Uterus (tissue), 4 donors: ENCODE data around the gene VPS4A. TPM values are rescaled to one million over a fixed set of nuclear protein-coding genes. Genes with fewer than 3 reads are reported as not detected.

Experiments
- DNase-seq, 2 donors: peaks; one replicate each; pipeline ENCODE4 v3.0.0-alpha.2; 2019 to 2020
- H3K27ac ChIP-seq, 2 donors: fragments of 200-600 bp; sonication (generic); 1 replicate in 1 of 2; 2 replicates in 1 of 2; pipeline ENCODE4 v1.5.1; 2016 to 2018
- H3K27me3 ChIP-seq, 2 donors: fragments of 200-600 bp; sonication (generic); one replicate each; pipeline ENCODE4 v1.5.1; 2018 to 2019; ENCODE audit warnings: control low read depth in 1 of 2
- H3K36me3 ChIP-seq, 2 donors: fragments of 200-600 bp; sonication (generic); one replicate each; pipeline ENCODE4 v1.5.1; 2019; ENCODE audit warnings: control low read depth in 1 of 2
- H3K4me1 ChIP-seq, 2 donors: fragments of 200-600 bp; sonication (generic); one replicate each; pipeline ENCODE4 v1.5.1; 2018 to 2019; ENCODE audit warnings: control low read depth in 1 of 2
- H3K4me3 ChIP-seq, 2 donors: fragments of 200-600 bp; sonication (generic); 1 replicate in 1 of 2; 2 replicates in 1 of 2; pipeline ENCODE4 v1.5.1; 2018 to 2019; ENCODE audit warnings: mild to moderate bottlenecking in 1 of 2
- H3K9me3 ChIP-seq, 2 donors: fragments of 200-600 bp; sonication (generic); one replicate each; pipeline ENCODE4 v1.5.1; 2019; ENCODE audit warnings: control low read depth in 1 of 2
- CTCF ChIP-seq, 4 experiments: fragments of 200-600 bp in 2 of 4; fragments of 450-650 bp in 2 of 4; sonication (generic) in 2 of 4; IDR thresholded peaks; one replicate each; pipeline ENCODE4 v1.5.1; 2016 to 2019; ENCODE audit warnings: antibody characterized with exemption in 4 of 4, mild to moderate bottlenecking in 2 of 4, moderate library complexity in 1 of 4
- POLR2A ChIP-seq, 2 donors: fragments of 450-650 bp; IDR thresholded peaks; one replicate each; pipeline ENCODE4 v1.6.1; 2016; ENCODE audit warnings: antibody characterized with exemption in 2 of 2, mild to moderate bottlenecking in 1 of 2, moderate library complexity in 1 of 2
- intact Hi-C: fragments of 100-400 bp; cut with DNase I; formaldehyde crosslinking; loops from one replicate; pipeline ENCODE4 v1.15.1; 2023; ENCODE audit warnings: low total_unique reads
- total RNA-seq, 4 donors: library from RNA; depleted of rRNA in 3 of 4; stranded (reverse); fragments of >200 nt in 3 of 4; gene quantifications; one replicate each; pipeline versions ENCODE4 v1.1.0 to v1.2.4, GENCODE V29; 2014 to 2023
- donor health status: DM: yes; HTN: yes; CAD: no.

Gene VPS4A
- total RNA-seq, 4 donors from 2014 or later: 14.6 to 39.5 (median 25.0) TPM

- H3K4me3 ChIP-seq: no peak overlapping the region
- intact Hi-C loops: no loop called here
- H3K27ac ChIP-seq: no peak overlapping the region
- H3K4me1 ChIP-seq: no peaks in the 10 kb centered on the region
- no peaks in the 10 kb centered on the region for H3K9me3 ChIP-seq
- H3K36me3 ChIP-seq: no peaks in the 10 kb centered on the region
- DNase-seq: no peak
- TF ChIP-seq POLR2A (IDR thresholded peaks at IDR 0.05) (no peak), CTCF (IDR thresholded peaks at IDR 0.05) (no peak)
- no peaks in the 10 kb centered on the region for H3K27me3 ChIP-seq
Observed at GRCh38 chr16:69298261-69298660, 12.9 kb upstream of the VPS4A start.

DNA sequence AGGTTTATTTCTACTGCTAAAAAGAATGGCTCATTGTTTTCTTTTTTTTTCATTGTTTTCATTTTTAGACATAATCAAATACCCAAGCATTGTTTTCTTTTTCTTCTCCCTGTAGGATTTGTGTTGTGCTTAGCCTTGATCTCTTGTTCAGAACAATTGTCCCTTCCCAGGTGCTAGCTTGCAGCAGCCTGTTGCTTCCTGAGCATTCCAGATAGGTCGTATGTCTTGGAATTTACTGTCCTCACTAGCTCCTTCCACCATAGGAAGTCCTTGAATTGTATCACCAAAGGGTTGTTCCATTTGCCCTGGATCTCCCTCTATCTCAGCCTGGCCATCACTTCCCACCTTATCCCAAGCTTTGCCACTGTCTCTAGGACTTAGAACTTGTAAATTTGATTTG is 10.0 kb upstream of the VPS4A start:
- TF ChIP-seq CTCF (IDR thresholded peaks at IDR 0.05): no peak
- no peak for TF ChIP-seq POLR2A (IDR thresholded peaks at IDR 0.05)
- no peaks in the 10 kb centered on the region for H3K36me3 ChIP-seq
- H3K27ac ChIP-seq: no peak overlapping the region
- DNase-seq: no peak
- no peaks in the 10 kb centered on the region for H3K9me3 ChIP-seq
- H3K27me3 ChIP-seq: no peaks in the 10 kb centered on the region
- no peaks in the 10 kb centered on the region for H3K4me1 ChIP-seq
- H3K4me3 ChIP-seq: no peak overlapping the region
- intact Hi-C loops: no loop called here

DNA sequence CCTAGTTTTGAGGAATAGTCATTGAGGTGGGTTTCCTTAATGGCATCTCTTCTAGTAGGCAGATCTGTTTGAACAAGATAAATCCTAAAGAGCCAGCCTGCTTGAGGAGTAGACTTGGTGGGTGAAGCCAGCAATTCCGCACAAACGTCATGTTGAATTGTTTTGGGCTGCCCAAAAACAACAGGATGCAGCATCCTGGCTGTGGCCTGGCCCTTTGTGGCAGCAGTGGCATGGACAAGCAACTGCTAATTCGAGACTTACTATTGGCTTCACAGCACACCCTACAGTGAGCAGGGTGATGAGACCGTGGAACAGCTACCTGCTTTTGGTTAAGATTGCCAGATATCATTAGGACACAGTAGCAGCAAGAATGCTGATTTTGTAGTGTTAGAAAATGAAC is 9.3 kb upstream of the VPS4A start:
- TF ChIP-seq POLR2A (IDR thresholded peaks at IDR 0.05): no peak
- no peaks in the 10 kb centered on the region for H3K27me3 ChIP-seq
- H3K27ac ChIP-seq: no peak overlapping the region
- no peaks in the 10 kb centered on the region for H3K36me3 ChIP-seq
- no peak for DNase-seq
- H3K4me1 ChIP-seq: no peaks in the 10 kb centered on the region
- H3K4me3 ChIP-seq: no peak overlapping the region
- H3K9me3 ChIP-seq: no peaks in the 10 kb centered on the region
- intact Hi-C loops: no loop called here

- TF ChIP-seq POLR2A (IDR thresholded peaks at IDR 0.05) (no peak), CTCF (IDR thresholded peaks at IDR 0.05) (no peak)
- Histone ChIP-seq H3K27me3 (no peaks in the 10 kb centered on the region), H3K4me1 (no peaks in the 10 kb centered on the region), H3K27ac (no peak overlapping the region), H3K36me3 (no peaks in the 10 kb centered on the region), H3K9me3 (no peaks in the 10 kb centered on the region), H3K4me3 (no peak overlapping the region)
- no peak for DNase-seq
- intact Hi-C loops: no loop called here
Observed at GRCh38 chr16:69302301-69302700, 8.8 kb upstream of the VPS4A start.

GRCh38 chr16:69306031-69306430 is 5.1 kb upstream of the VPS4A start:
- intact Hi-C loops: no loop called here
- no peaks in the 10 kb centered on the region for H3K27me3 ChIP-seq
- H3K9me3 ChIP-seq: no peaks in the 10 kb centered on the region
- H3K36me3 ChIP-seq: no peaks in the 10 kb centered on the region
- no peaks in the 10 kb centered on the region for H3K4me1 ChIP-seq
- DNase-seq: no peak
- TF ChIP-seq POLR2A (IDR thresholded peaks at IDR 0.05) (no peak), CTCF (IDR thresholded peaks at IDR 0.05) (no peak)
- H3K27ac ChIP-seq: no peak overlapping the region
- H3K4me3 ChIP-seq: no peak overlapping the region

GRCh38 chr16:69307091-69307490 is 4.1 kb upstream of the VPS4A start:
- H3K36me3 ChIP-seq: no peaks in the 10 kb centered on the region
- no peaks in the 10 kb centered on the region for H3K9me3 ChIP-seq
- no peaks in the 10 kb centered on the region for H3K4me1 ChIP-seq
- DNase-seq: no peak
- H3K4me3 ChIP-seq: no peak overlapping the region
- no peak overlapping the region for H3K27ac ChIP-seq
- intact Hi-C loops: no loop called here
- no peak for TF ChIP-seq CTCF (IDR thresholded peaks at IDR 0.05)
- TF ChIP-seq POLR2A (IDR thresholded peaks at IDR 0.05): no peak
- H3K27me3 ChIP-seq: no peaks in the 10 kb centered on the region
